HepG2 (cell line): ENCODE results near the gene EVA1A. TPM values are rescaled to one million over a fixed set of nuclear protein-coding genes. Genes with fewer than 3 reads are reported as not detected.

Source experiments
- ATF1 ChIP-seq: IDR thresholded peaks from 2 replicates; pipeline ENCODE4 v1.6.1; 2016; ENCODE audit warnings: mild to moderate bottlenecking, control low read depth
- ATF7-NPFF ChIP-seq: sonication (generic); formaldehyde crosslinking; IDR thresholded peaks from 2 replicates; pipeline ENCODE4 v1.8.1; 2023; ENCODE audit warnings: mild to moderate bottlenecking, low read depth, missing genetic modification reagents, moderate library complexity
- BRD4 ChIP-seq: sonication (generic); formaldehyde crosslinking; IDR thresholded peaks from 2 replicates; pipeline ENCODE4 v1.4.0; 2020; ENCODE audit warnings: missing genetic modification reagents
- ELF4 ChIP-seq: sonication (generic); formaldehyde crosslinking; IDR thresholded peaks from 2 replicates; pipeline ENCODE4 v1.5.0; 2020; ENCODE audit warnings: missing genetic modification reagents, mild to moderate bottlenecking, moderate library complexity, borderline replicate concordance
- GRHL1 ChIP-seq: sonication (generic); formaldehyde crosslinking; conservative IDR thresholded peaks from 2 replicates; pipeline ENCODE4 v1.8.0; 2022; ENCODE audit warnings: missing genetic modification reagents
- JDP2 ChIP-seq: sonication (generic); formaldehyde crosslinking; IDR thresholded peaks from 2 replicates; pipeline ENCODE4 v1.8.1; 2022; ENCODE audit warnings: missing genetic modification reagents, borderline replicate concordance
- LBX2 ChIP-seq: sonication (generic); formaldehyde crosslinking; IDR thresholded peaks from 2 replicates; pipeline ENCODE4 v1.5.0; 2020; ENCODE audit warnings: missing genetic modification reagents, mild to moderate bottlenecking, borderline replicate concordance
- MIER2 ChIP-seq: IDR thresholded peaks from 2 replicates; pipeline ENCODE4 v1.6.1; 2016; ENCODE audit warnings: missing biosample characterization, missing genetic modification reagents
- MIER3 ChIP-seq: IDR thresholded peaks from 2 replicates; pipeline ENCODE4 v1.6.1; 2016; ENCODE audit warnings: missing compliant biosample characterization, borderline replicate concordance
- MLX ChIP-seq: IDR thresholded peaks from 2 replicates; pipeline ENCODE4 v1.6.1; 2016
- NBN ChIP-seq: fragments of 450-650 bp; conservative IDR thresholded peaks from 2 replicates; pipeline ENCODE4 v1.6.1; 2017
- PTBP1 ChIP-seq: fragments of 200-400 bp; formaldehyde crosslinking; IDR thresholded peaks from 2 replicates; pipeline ENCODE4 v1.6.1; 2018; ENCODE audit warnings: low read length, low read depth; ENCODE audit not compliant: poor library complexity, severe bottlenecking
- RELA ChIP-seq: sonication (generic); formaldehyde crosslinking; IDR thresholded peaks from 2 replicates; pipeline ENCODE4 v1.4.0; 2020; ENCODE audit warnings: missing genetic modification reagents
- RFXANK ChIP-seq: IDR thresholded peaks from 2 replicates; pipeline ENCODE4 v1.6.1; 2016
- SMAD1 ChIP-seq: sonication (generic); formaldehyde crosslinking; IDR thresholded peaks from 2 replicates; pipeline ENCODE4 v1.4.0; 2020; ENCODE audit warnings: missing genetic modification reagents, low read depth, mild to moderate bottlenecking, borderline replicate concordance
- SMC3 ChIP-seq: IDR thresholded peaks from 2 replicates; pipeline ENCODE4 v1.6.1; 2011; ENCODE audit warnings: low read length, improper control_type of control experiment
- SRSF1 ChIP-seq: fragments of 200-400 bp; formaldehyde crosslinking; optimal IDR thresholded peaks from 2 replicates; pipeline ENCODE3; 2017; ENCODE audit warnings: mild to moderate bottlenecking, low read depth, low read length, moderate library complexity
- TERF1 ChIP-seq: sonication (generic); formaldehyde crosslinking; IDR thresholded peaks from 2 replicates; pipeline ENCODE4 v1.8.0; 2022; ENCODE audit warnings: mild to moderate bottlenecking, missing genetic modification reagents, moderate library complexity
- TFDP2 ChIP-seq: sonication (generic); formaldehyde crosslinking; IDR thresholded peaks from 2 replicates; pipeline ENCODE4 v1.4.0; 2020; ENCODE audit warnings: missing genetic modification reagents
- ZNF607 ChIP-seq: sonication (generic); formaldehyde crosslinking; IDR thresholded peaks from 2 replicates; pipeline ENCODE4 v1.5.1; 2020; ENCODE audit warnings: missing genetic modification reagents, mild to moderate bottlenecking, borderline replicate concordance
- ZNF773 ChIP-seq: sonication (generic); formaldehyde crosslinking; IDR thresholded peaks from 2 replicates; pipeline ENCODE4 v1.4.0; 2020; ENCODE audit warnings: missing genetic modification reagents, borderline replicate concordance
- ZUFSP ChIP-seq: sonication (generic); formaldehyde crosslinking; IDR thresholded peaks from 2 replicates; pipeline ENCODE4 v1.9.0; 2021; ENCODE audit warnings: missing genetic modification reagents, mild to moderate bottlenecking, borderline replicate concordance
- polyA plus RNA-seq, 8 experiments: library from polyadenylated mRNA; depleted of rRNA in 3 of 8; stranded (reverse) in 7 of 8; unstranded in 1 of 8; fragments of >200 nt; fragmentation: Illumina TruSeq in 4 of 8; extraction: Trizol in 4 of 8; gene quantifications; 2 replicates each; pipeline versions ENCODE4 v1.2.1 to v1.2.3, GENCODE V29; 2011 to 2016; ENCODE audit warnings: low read depth in 4 of 8, missing spikeins in 1 of 8, mixed read lengths in 1 of 8; ENCODE audit not compliant: insufficient read depth in 1 of 8
- total RNA-seq, 5 experiments: library from RNA; depleted of rRNA; stranded (reverse); fragments of >200 nt; fragmentation: Illumina TruSeq; extraction: Trizol; gene quantifications; 2 replicates each; pipeline ENCODE4 v1.2.3, GENCODE V29; 2016; ENCODE audit warnings: low read depth in 1 of 5

The EVA1A gene
- total and polyA plus RNA-seq, 2 of the 13 experiments (the other 11 are each of a cell fraction or from before 2014, with no cell fraction given), result 57.5 to 57.8 TPM

- TF ChIP-seq ZUFSP (CRISPR knock-in tag) (no peak), MIER2 (CRISPR knock-in tag) (no peak), SMAD1 (CRISPR knock-in tag) (no peak), JDP2 (CRISPR knock-in tag) (no peak), ZNF773 (CRISPR knock-in tag) (peak; percentile 66; the same call in 1 of the 2 replicates), LBX2 (CRISPR knock-in tag) (0 out of 2 replicates have a peak, but pooled peaks have one; percentile 41), GRHL1 (no peak), RELA (CRISPR knock-in tag) (no peak), MIER3 (CRISPR knock-in tag) (0 out of 2 replicates have a peak, but pooled peaks have one; percentile 15), TERF1 (CRISPR knock-in tag) (no peak), ZNF607 (CRISPR knock-in tag) (no peak), ATF7-NPFF (CRISPR knock-in tag) (no peak), ATF1 (CRISPR knock-in tag) (no peak), ELF4 (CRISPR knock-in tag) (0 out of 2 replicates have a peak, but pooled peaks have one; percentile 28), SMC3 (no peak), BRD4 (CRISPR knock-in tag) (peak; percentile 72), SRSF1 (no peak), MLX (CRISPR knock-in tag) (0 out of 2 replicates have a peak, but pooled peaks have one; percentile 5), TFDP2 (CRISPR knock-in tag) (no peak), NBN (no peak), PTBP1 (no peak), RFXANK (CRISPR knock-in tag) (no peak)
Measured at GRCh38 chr2:75561566-75562512, 1.1 kb upstream of the EVA1A start (continued).
